GM23248 (cell line): ENCODE measurements around the gene PLXND1. TPM values are rescaled to one million over a fixed set of nuclear protein-coding genes. Genes with fewer than 3 reads are reported as not detected.
A peak's percentile ranks its signal among the peaks of the same experiment; 100 is the strongest.

Experiments used
- DNase-seq: peaks from one replicate; pipeline ENCODE4 v3.0.0-alpha.2; 2015
- H2AFZ ChIP-seq: fragments of 200-600 bp; sonication (generic); 2 replicates; pipeline ENCODE4 v1.6.1; 2016; ENCODE audit warnings: antibody characterized with exemption
- H3F3A ChIP-seq: fragments of 200-600 bp; sonication (generic); 2 replicates; pipeline ENCODE4 v1.6.1; 2016; ENCODE audit warnings: mild to moderate bottlenecking, antibody characterized with exemption, mixed run types; ENCODE audit not compliant: insufficient read depth
- H3K27ac ChIP-seq: fragments of 200-600 bp; sonication (generic); 2 replicates; pipeline ENCODE4 v1.5.1; 2016; ENCODE audit warnings: mild to moderate bottlenecking
- H3K27me3 ChIP-seq: fragments of 200-600 bp; sonication (generic); replicated peaks from 2 replicates; pipeline ENCODE4 v1.6.1; 2016; ENCODE audit warnings: mild to moderate bottlenecking; ENCODE audit not compliant: insufficient read depth
- H3K36me3 ChIP-seq: fragments of 200-600 bp; sonication (generic); 2 replicates; pipeline ENCODE4 v1.6.1; 2016; ENCODE audit warnings: low read depth, mild to moderate bottlenecking
- H3K4me1 ChIP-seq: fragments of 200-600 bp; sonication (generic); 2 replicates; pipeline ENCODE4 v1.6.1; 2016; ENCODE audit warnings: mild to moderate bottlenecking; ENCODE audit not compliant: insufficient read depth
- H3K4me2 ChIP-seq: fragments of 200-600 bp; sonication (generic); one replicate; pipeline ENCODE4 v1.6.1; 2016; ENCODE audit warnings: mild to moderate bottlenecking; ENCODE audit not compliant: unreplicated experiment
- H3K4me3 ChIP-seq: fragments of 200-600 bp; sonication (generic); 2 replicates; pipeline ENCODE4 v1.5.1; 2016; ENCODE audit warnings: mild to moderate bottlenecking
- H3K79me2 ChIP-seq: fragments of 200-600 bp; sonication (generic); 2 replicates; pipeline ENCODE4 v1.6.1; 2016; ENCODE audit warnings: mild to moderate bottlenecking; ENCODE audit not compliant: insufficient read depth
- H3K9ac ChIP-seq: fragments of 200-600 bp; sonication (generic); 2 replicates; pipeline ENCODE4 v1.6.1; 2016; ENCODE audit warnings: mild to moderate bottlenecking
- H3K9me2 ChIP-seq: fragments of 200-600 bp; sonication (generic); 2 replicates; pipeline ENCODE4 v1.6.1; 2016; ENCODE audit warnings: mixed run types, mild to moderate bottlenecking, moderate library complexity; ENCODE audit not compliant: insufficient read depth
- H3K9me3 ChIP-seq: fragments of 200-600 bp; sonication (generic); one replicate; pipeline ENCODE4 v1.6.1; 2017; ENCODE audit warnings: low read depth
- H4K20me1 ChIP-seq: fragments of 200-600 bp; sonication (generic); 2 replicates; pipeline ENCODE4 v1.6.0; 2016; ENCODE audit not compliant: insufficient read depth
- EZH2 ChIP-seq: fragments of 200-600 bp; sonication (generic); IDR thresholded peaks from 2 replicates; pipeline ENCODE4 v1.6.1; 2018; ENCODE audit warnings: antibody characterized with exemption, mild to moderate bottlenecking; ENCODE audit not compliant: insufficient read depth, poor library complexity, severe bottlenecking
- EZH2phosphoT487 ChIP-seq: fragments of 200-600 bp; sonication (generic); IDR thresholded peaks from 2 replicates; pipeline ENCODE4 v1.6.1; 2018; ENCODE audit warnings: antibody characterized with exemption, moderate library complexity, mild to moderate bottlenecking, low read depth; ENCODE audit not compliant: insufficient read depth
- WGBS, 2 experiments: methylation state at CpG; one replicate each; pipeline ENCODE4 v1.1.6; 2015 to 2017; ENCODE audit warnings: low lambda C conversion rate in 2 of 2, low coverage in 1 of 2; ENCODE audit errors: missing lambda C conversion rate in 2 of 2; 5-methylcytosine and 5-hydroxymethylcytosine counted together
- in situ Hi-C: fragments of 300-500 bp; cut with MboI; formaldehyde crosslinking; loops from 2 replicates; pipeline ENCODE4 v1.15.0; 2020
- polyA plus RNA-seq: library from polyadenylated mRNA; unstranded; fragments of >200 nt; fragmentation: Nextera tagmentation; extraction: Ambion mirVana; gene quantifications from 2 replicates; pipeline ENCODE4 v1.2.1, GENCODE V29; 2016
- total RNA-seq: library from RNA; depleted of rRNA; stranded (reverse); fragments of >200 nt; shearing (Covaris generic); gene quantifications from 2 replicates; pipeline ENCODE4 v1.2.3, GENCODE V29; 2014

PLXND1 gene
- total and polyA plus RNA-seq, 2 experiments from 2014 or later: 37.4 to 83.0 TPM

GRCh38 chr3:129607391-129608068 lies 1.1 kb upstream of the PLXND1 start:
- peak; percentile 27 for DNase-seq
- Histone ChIP-seq H3K27me3 (no peaks in the 10 kb centered on the region), H3K4me1 (peaks cover 43% of the 10 kb centered on the region), H3K79me2 (peaks cover 32% of the 10 kb centered on the region), H3K9ac (peak overlapping the region; percentile 84), H2AFZ (peak overlapping the region; percentile 82), H3K4me2 (peak overlapping the region; percentile 92), H3K9me2 (no peaks in the 10 kb centered on the region), H3F3A (peaks cover 28% of the 10 kb centered on the region), H3K4me3 (peak overlapping the region; percentile 75), H3K9me3 (no peaks in the 10 kb centered on the region), H3K27ac (peak overlapping the region; percentile 89), H4K20me1 (no peaks in the 10 kb centered on the region), H3K36me3 (no peaks in the 10 kb centered on the region)
- in situ Hi-C loops: loop anchor here (10.0 kb wide), 1 partner anchor 113 kb away; no protein-coding TSS in a partner anchor
- WGBS, 2 experiments: 51 to 52% methylated on average over 17 to 18 of the region's 18 CpGs
- no peak for TF ChIP-seq EZH2
- TF ChIP-seq EZH2phosphoT487: no peak

GRCh38 chr3:129605922-129606635 lies 397 bp downstream of the PLXND1 start:
- H3K27me3 ChIP-seq: no peaks in the 10 kb centered on the region
- peaks cover 31% of the 10 kb centered on the region for H3F3A ChIP-seq
- peak overlapping the region; percentile 51; the same call in 1 of the 2 replicates for H2AFZ ChIP-seq
- WGBS, 2 experiments: 1 to 2% methylated on average over 53 to 95 of the region's 98 CpGs
- in situ Hi-C loops: loop anchor here (10.0 kb wide), 1 partner anchor 111 kb away; no protein-coding TSS in a partner anchor
- H3K9me2 ChIP-seq: no peaks in the 10 kb centered on the region
- H3K9ac ChIP-seq: peak overlapping the region; percentile 80
- H3K4me2 ChIP-seq: peak overlapping the region; percentile 75
- H3K27ac ChIP-seq: peak overlapping the region; percentile 66
- peak; percentile 85 for DNase-seq
- H3K9me3 ChIP-seq: no peaks in the 10 kb centered on the region
- TF ChIP-seq EZH2phosphoT487 (no peak), EZH2 (no peak)
- no peaks in the 10 kb centered on the region for H3K36me3 ChIP-seq
- peaks cover 32% of the 10 kb centered on the region for H3K4me1 ChIP-seq
- peak overlapping the region; percentile 72 for H3K4me3 ChIP-seq
- no peaks in the 10 kb centered on the region for H4K20me1 ChIP-seq
- H3K79me2 ChIP-seq: peaks cover 47% of the 10 kb centered on the region

- Histone ChIP-seq H3K27ac (peak overlapping the region; percentile 66), H3K79me2 (peaks cover 54% of the 10 kb centered on the region), H3K27me3 (no peaks in the 10 kb centered on the region), H3K4me1 (peaks cover 32% of the 10 kb centered on the region), H2AFZ (peak overlapping the region; percentile 51; the same call in 1 of the 2 replicates), H3K4me3 (peak overlapping the region; percentile 72), H3F3A (peaks cover 30% of the 10 kb centered on the region), H3K36me3 (no peaks in the 10 kb centered on the region), H3K9ac (peak overlapping the region; percentile 80), H3K9me3 (no peaks in the 10 kb centered on the region), H4K20me1 (no peaks in the 10 kb centered on the region), H3K9me2 (no peaks in the 10 kb centered on the region), H3K4me2 (peak overlapping the region; percentile 79)
- in situ Hi-C loops: loop anchor here (10.0 kb wide), 1 partner anchor 111 kb away; no protein-coding TSS in a partner anchor
- DNase-seq: peak; percentile 83
- 0 to 1% methylated on average over 60 to 68 of the region's 98 CpGs for WGBS, 2 experiments
- TF ChIP-seq EZH2phosphoT487: no peak
- no peak for TF ChIP-seq EZH2
Observed at GRCh38 chr3:129605203-129605921, 1.1 kb downstream of the PLXND1 start.

- no peaks in the 10 kb centered on the region for H3K36me3 ChIP-seq
- H3K27ac ChIP-seq: no peak overlapping the region
Observed at GRCh38 chr3:129604767-129605166, 1.7 kb downstream of the PLXND1 start.

More at GRCh38 chr3:129604767-129605166, 1.7 kb downstream of the PLXND1 start:
- 11 to 13% methylated on average over 12 of the region's 12 CpGs for WGBS, 2 experiments
- no peak for TF ChIP-seq EZH2phosphoT487
- Histone ChIP-seq H3K4me3 (peak overlapping the region; percentile 72), H3K9ac (peak overlapping the region; percentile 80), H3K4me1 (peaks cover 35% of the 10 kb centered on the region), H3K79me2 (peaks cover 60% of the 10 kb centered on the region), H3K9me2 (no peaks in the 10 kb centered on the region), H3K9me3 (no peaks in the 10 kb centered on the region), H3K27me3 (no peaks in the 10 kb centered on the region), H4K20me1 (no peaks in the 10 kb centered on the region), H3F3A (peaks cover 27% of the 10 kb centered on the region), H2AFZ (no peak overlapping the region), H3K4me2 (peak overlapping the region; percentile 79)
- in situ Hi-C loops: loop anchor here (10.0 kb wide), 1 partner anchor 110 kb away; no protein-coding TSS in a partner anchor
- no peak for DNase-seq
